OCI-LY1 (cell line): ENCODE measurements around the gene TLE3.

ENCODE experiments used
- H2AFZ ChIP-seq: fragments of 200-600 bp; sonication (generic), shearing (Covaris generic); 2 replicates; pipeline ENCODE4 v1.6.0; 2014; ENCODE audit warnings: antibody characterized with exemption, mild to moderate bottlenecking, low read length
- H3F3A ChIP-seq: fragments of 200-600 bp; sonication (generic), shearing (Covaris generic); 2 replicates; pipeline ENCODE4 v1.6.0; 2014; ENCODE audit warnings: mild to moderate bottlenecking, antibody characterized with exemption, low read length, moderate library complexity; ENCODE audit not compliant: insufficient read depth
- H3K27ac ChIP-seq: fragments of 200-600 bp; sonication (generic); 2 replicates; pipeline ENCODE4 v1.5.1; 2014; ENCODE audit warnings: low read length, mixed run types, mild to moderate bottlenecking, low read depth; ENCODE audit not compliant: poor library complexity, severe bottlenecking
- H3K27me3 ChIP-seq: fragments of 200-600 bp; sonication (generic); 2 replicates; pipeline ENCODE4 v1.6.0; 2014; ENCODE audit warnings: antibody characterized with exemption, mild to moderate bottlenecking, low read length, moderate library complexity; ENCODE audit not compliant: insufficient read depth
- H3K36me3 ChIP-seq: fragments of 200-600 bp; sonication (generic); 2 replicates; pipeline ENCODE4 v1.6.1; 2014; ENCODE audit warnings: mild to moderate bottlenecking, antibody characterized with exemption, low read length, moderate library complexity, mixed read lengths; ENCODE audit not compliant: insufficient read depth
- H3K4me1 ChIP-seq: fragments of 200-600 bp; sonication (generic); 2 replicates; pipeline ENCODE4 v1.5.1; 2014; ENCODE audit warnings: mild to moderate bottlenecking, low read length, moderate library complexity; ENCODE audit not compliant: insufficient read depth, severe bottlenecking
- H3K4me2 ChIP-seq: fragments of 200-600 bp; sonication (generic), shearing (Covaris generic); 2 replicates; pipeline ENCODE4 v1.6.1; 2014; ENCODE audit warnings: low read length
- H3K4me3 ChIP-seq: fragments of 200-600 bp; sonication (generic); 2 replicates; pipeline ENCODE4 v1.5.1; 2014; ENCODE audit warnings: low read length, low read depth, mild to moderate bottlenecking, mixed read lengths; ENCODE audit not compliant: poor library complexity, severe bottlenecking
- H3K79me2 ChIP-seq: fragments of 200-600 bp; shearing (Covaris generic); 2 replicates; pipeline ENCODE4 v1.6.1; 2016; ENCODE audit warnings: mixed run types, low read length, mixed read lengths; ENCODE audit not compliant: insufficient read depth
- H3K9ac ChIP-seq: fragments of 200-600 bp; sonication (generic), shearing (Covaris generic); 2 replicates; pipeline ENCODE4 v1.6.1; 2014; ENCODE audit warnings: mild to moderate bottlenecking, low read length, mixed read lengths
- H3K9me2 ChIP-seq: fragments of 200-600 bp; sonication (generic), shearing (Covaris generic); 2 replicates; pipeline ENCODE4 v1.6.1; 2014; ENCODE audit warnings: low read depth, mild to moderate bottlenecking, low read length, mixed read lengths
- H3K9me3 ChIP-seq: fragments of 200-600 bp; shearing (Covaris generic); 2 replicates; pipeline ENCODE4 v1.6.1; 2014; ENCODE audit warnings: low read length, mixed read lengths
- H4K20me1 ChIP-seq: fragments of 200-600 bp; sonication (generic), shearing (Covaris generic); 2 replicates; pipeline ENCODE4 v1.6.0; 2016; ENCODE audit warnings: mild to moderate bottlenecking, low read length; ENCODE audit not compliant: insufficient read depth
- CTCF ChIP-seq: fragments of 200-600 bp; sonication (generic), shearing (Covaris generic); IDR thresholded peaks from 2 replicates; pipeline ENCODE4 v1.5.1; 2017; ENCODE audit warnings: mild to moderate bottlenecking, antibody characterized with exemption, low read length, moderate library complexity, mixed read lengths
- EZH2 ChIP-seq: fragments of 200-600 bp; sonication (generic), shearing (Covaris generic); IDR thresholded peaks from 2 replicates; pipeline ENCODE4 v1.8.0; 2017; ENCODE audit warnings: borderline replicate concordance, mixed run types, mild to moderate bottlenecking, antibody characterized with exemption, low read length, moderate library complexity, mixed read lengths

The TLE3 gene

GRCh38 chr15:70004826-70005225 lies 92.9 kb downstream of the TLE3 start:
- no peaks in the 10 kb centered on the region for H4K20me1 ChIP-seq
- H3K79me2 ChIP-seq, result no peaks in the 10 kb centered on the region
- H2AFZ ChIP-seq, result no peak overlapping the region
- peaks cover 37% of the 10 kb centered on the region for H3K4me1 ChIP-seq
- H3K9me3 ChIP-seq, result peaks cover 11% of the 10 kb centered on the region
- no peaks in the 10 kb centered on the region; the same call in 1 of the 2 replicates for H3F3A ChIP-seq
- H3K27ac ChIP-seq, result no peak overlapping the region
- no peak overlapping the region for H3K9ac ChIP-seq
- no peak overlapping the region for H3K4me2 ChIP-seq
- no peak overlapping the region for H3K4me3 ChIP-seq
- H3K36me3 ChIP-seq, result no peaks in the 10 kb centered on the region; the same call in 1 of the 2 replicates
- no peaks in the 10 kb centered on the region for H3K27me3 ChIP-seq
- TF ChIP-seq CTCF (no peak), EZH2 (no peak)
- no peaks in the 10 kb centered on the region for H3K9me2 ChIP-seq

- H3K4me3 ChIP-seq, result no peak overlapping the region
- TF ChIP-seq CTCF (no peak), EZH2 (no peak)
- no peaks in the 10 kb centered on the region for H4K20me1 ChIP-seq
- H3K9me2 ChIP-seq, result no peaks in the 10 kb centered on the region
- H3K4me1 ChIP-seq, result peaks cover 43% of the 10 kb centered on the region
- no peak overlapping the region for H3K9ac ChIP-seq
- H3K36me3 ChIP-seq, result no peaks in the 10 kb centered on the region; the same call in 1 of the 2 replicates
- H3F3A ChIP-seq, result no peaks in the 10 kb centered on the region; the same call in 1 of the 2 replicates
- no peaks in the 10 kb centered on the region for H3K79me2 ChIP-seq
- no peak overlapping the region for H3K4me2 ChIP-seq
- peaks cover 11% of the 10 kb centered on the region for H3K9me3 ChIP-seq
- H3K27ac ChIP-seq, result no peak overlapping the region
- H2AFZ ChIP-seq, result no peak overlapping the region
- no peaks in the 10 kb centered on the region for H3K27me3 ChIP-seq
Measured at GRCh38 chr15:70002897-70003296, 94.8 kb downstream of the TLE3 start.

- H3K9me2 ChIP-seq, result no peaks in the 10 kb centered on the region
- H4K20me1 ChIP-seq, result no peaks in the 10 kb centered on the region
- peaks cover 11% of the 10 kb centered on the region for H3K9me3 ChIP-seq
- no peak overlapping the region; the same call in 1 of the 2 replicates for H3K9ac ChIP-seq
- peaks cover 53% of the 10 kb centered on the region for H3K4me1 ChIP-seq
- H3K27ac ChIP-seq, result peak overlapping the region; percentile 95
- no peaks in the 10 kb centered on the region; the same call in 1 of the 2 replicates for H3F3A ChIP-seq
- no peak overlapping the region for H3K4me3 ChIP-seq
- no peaks in the 10 kb centered on the region for H3K79me2 ChIP-seq
- no peaks in the 10 kb centered on the region for H3K27me3 ChIP-seq
- no peak for TF ChIP-seq CTCF
- no peak for TF ChIP-seq EZH2
- H3K36me3 ChIP-seq, result no peaks in the 10 kb centered on the region; the same call in 1 of the 2 replicates
- H3K4me2 ChIP-seq, result no peak overlapping the region
- H2AFZ ChIP-seq, result no peak overlapping the region
Measured at GRCh38 chr15:70001859-70002258, 95.9 kb downstream of the TLE3 start.
